CD4-positive, CD25-positive, alpha-beta regulatory T cell (primary cell): ENCODE results near the gene GDPD5. TPM values are rescaled to one million over a fixed set of nuclear protein-coding genes. Genes with fewer than 3 reads are reported as not detected.

Experiments used
- ATAC-seq, 2 donors: fragments of 150-1000 bp; cut with Tn5 transposase; one replicate each; pipeline ENCODE4 v1.10.0; 2021; ENCODE audit warnings: low read depth in 2 of 2, moderate number of reproducible peaks in 2 of 2, moderate library complexity in 1 of 2
- DNase-seq, 3 donors: peaks; one replicate each; pipeline versions ENCODE4 v3.0.0 to v3.0.0-alpha.2; 2012 to 2022; ENCODE audit warnings: mixed read lengths in 1 of 3
- H3K27ac ChIP-seq: one replicate; pipeline ENCODE4 v1.7.0; 2013; ENCODE audit warnings: mild to moderate bottlenecking, low read length; ENCODE audit not compliant: insufficient read depth, poor library complexity, severe bottlenecking
- H3K27me3 ChIP-seq: one replicate; pipeline ENCODE4 v1.7.0; 2013; ENCODE audit warnings: low read length; ENCODE audit not compliant: control insufficient read depth, insufficient read depth
- H3K36me3 ChIP-seq: one replicate; pipeline ENCODE4 v1.7.0; 2013; ENCODE audit warnings: mild to moderate bottlenecking, low read length, moderate library complexity; ENCODE audit not compliant: control insufficient read depth, insufficient read depth
- H3K4me1 ChIP-seq: 2 replicates; pipeline ENCODE4 v1.7.0; 2013; ENCODE audit warnings: mild to moderate bottlenecking, low read length; ENCODE audit not compliant: insufficient read depth, control insufficient read depth, poor library complexity, severe bottlenecking
- H3K4me3 ChIP-seq: one replicate; pipeline ENCODE4 v1.7.0; 2013; ENCODE audit warnings: low read depth, mild to moderate bottlenecking, low read length, moderate library complexity
- H3K9me3 ChIP-seq, 2 experiments: 1 replicate in 1 of 2; 2 replicates in 1 of 2; pipeline ENCODE4 v1.7.0; 2013; ENCODE audit warnings: low read length in 2 of 2, mild to moderate bottlenecking in 1 of 2, moderate library complexity in 1 of 2; ENCODE audit not compliant: control insufficient read depth in 2 of 2
- H3K27ac Mint-ChIP-seq, 3 donors: one replicate each; pipeline ENCODE4 v1.8.0; 2020 to 2022; ENCODE audit warnings: mild to moderate bottlenecking in 3 of 3, mixed read lengths in 3 of 3, moderate library complexity in 2 of 3
- H3K27me3 Mint-ChIP-seq: one replicate; pipeline ENCODE4 v1.8.0; 2022; ENCODE audit warnings: mild to moderate bottlenecking, mixed read lengths
- H3K36me3 Mint-ChIP-seq: one replicate; pipeline ENCODE4 v1.8.0; 2020; ENCODE audit warnings: mixed read lengths
- H3K4me1 Mint-ChIP-seq, 4 donors: one replicate each; pipeline ENCODE4 v1.8.0; 2020 to 2022; ENCODE audit warnings: mixed read lengths in 4 of 4, mild to moderate bottlenecking in 1 of 4
- H3K4me3 Mint-ChIP-seq, 4 donors: one replicate each; pipeline ENCODE4 v1.8.0; 2020 to 2022; ENCODE audit warnings: mild to moderate bottlenecking in 4 of 4, mixed read lengths in 4 of 4, moderate library complexity in 3 of 4
- H3K9me3 Mint-ChIP-seq, 7 donors: one replicate each; pipeline ENCODE4 v1.8.0; 2020 to 2022; ENCODE audit warnings: mixed read lengths in 7 of 7, mild to moderate bottlenecking in 3 of 7, moderate library complexity in 2 of 7
- polyA plus RNA-seq, 4 donors: library from polyadenylated mRNA; unstranded; fragments of 300-500 nt; fragmentation: Illumina TruSeq; gene quantifications; one replicate each; pipeline ENCODE4 v1.2.3, GENCODE V29; 2021
- total RNA-seq: library from RNA; stranded (reverse); gene quantifications from one replicate; pipeline ENCODE4 v1.2.3, GENCODE V29; 2022

GDPD5 gene
- total and polyA plus RNA-seq, 5 donors from 2014 or later, result 8.0 to 170 (median 21.5) TPM

DNA sequence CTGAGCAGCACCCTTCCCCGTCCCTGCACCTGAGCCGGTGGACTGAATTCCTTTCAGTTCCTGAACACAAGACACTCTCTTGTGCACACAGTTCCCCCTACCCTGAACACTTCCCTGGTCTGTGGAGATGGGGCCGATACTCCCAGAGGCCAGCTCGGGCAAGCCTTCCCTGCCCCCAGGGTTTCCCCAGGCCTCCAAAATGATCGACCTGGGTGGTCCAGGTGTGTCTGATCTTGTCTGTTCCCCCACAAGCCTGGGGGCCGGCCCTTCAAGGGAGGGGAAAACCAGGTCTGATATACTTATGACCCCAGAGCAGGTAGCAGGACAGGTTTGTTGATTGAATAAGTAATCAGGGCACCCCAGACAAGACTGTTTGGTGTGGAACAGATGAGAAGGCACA lies 52.1 kb downstream of the GDPD5 start:
- Histone ChIP-seq H3K27me3 (no peaks in the 10 kb centered on the region), H3K36me3 (peaks cover 27% of the 10 kb centered on the region), H3K27ac (no peak overlapping the region), H3K4me1 (peaks cover 22% of the 10 kb centered on the region), H3K4me3 (no peak overlapping the region), H3K9me3 (no peaks in the 10 kb centered on the region)
- no peaks in the 10 kb centered on the region for H3K27me3 Mint-ChIP-seq
- H3K9me3 Mint-ChIP-seq, result no peaks in the 10 kb centered on the region
- ATAC-seq, result no peak
- H3K36me3 Mint-ChIP-seq, result peaks cover 8% of the 10 kb centered on the region
- no peak for DNase-seq
- peaks cover 5 to 28% (median 18%) of the 10 kb centered on the region in 4 donors for H3K4me1 Mint-ChIP-seq
- no peak overlapping the region for H3K27ac Mint-ChIP-seq
- H3K4me3 Mint-ChIP-seq, result no peak overlapping the region

DNA sequence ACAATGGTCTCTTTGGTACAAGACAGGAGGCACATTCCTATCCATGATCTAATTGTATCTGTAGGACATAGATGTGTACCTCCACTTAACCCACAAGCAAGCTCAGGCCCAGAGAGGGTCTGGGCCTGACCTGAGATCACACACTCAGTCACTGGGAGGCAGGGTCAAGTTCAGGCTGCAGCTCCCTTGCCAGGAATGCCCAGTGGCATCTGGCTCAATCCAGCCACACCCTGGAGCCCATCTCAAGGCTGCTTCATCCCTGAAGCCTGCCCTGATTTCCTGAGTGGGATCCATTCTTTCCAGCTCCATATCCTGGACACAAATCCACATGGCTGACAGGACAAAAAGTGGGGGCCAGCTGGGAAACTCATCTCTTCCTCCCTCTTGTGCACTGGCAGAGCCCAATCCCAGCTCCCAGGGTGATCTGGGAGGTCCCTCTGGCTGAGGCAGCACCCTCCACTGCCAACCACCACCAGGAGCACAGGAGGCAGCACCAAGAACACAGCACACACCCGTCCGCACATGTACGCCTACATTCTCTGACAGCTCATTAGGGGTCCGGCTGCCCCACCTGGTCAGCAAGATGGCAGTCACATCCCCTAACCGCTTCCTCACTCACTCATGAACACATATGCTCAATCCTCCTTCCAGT lies 53.5 kb downstream of the GDPD5 start:
- peaks cover 0 to 19% (median 17%) of the 10 kb centered on the region in 4 donors for H3K4me1 Mint-ChIP-seq

DNA sequence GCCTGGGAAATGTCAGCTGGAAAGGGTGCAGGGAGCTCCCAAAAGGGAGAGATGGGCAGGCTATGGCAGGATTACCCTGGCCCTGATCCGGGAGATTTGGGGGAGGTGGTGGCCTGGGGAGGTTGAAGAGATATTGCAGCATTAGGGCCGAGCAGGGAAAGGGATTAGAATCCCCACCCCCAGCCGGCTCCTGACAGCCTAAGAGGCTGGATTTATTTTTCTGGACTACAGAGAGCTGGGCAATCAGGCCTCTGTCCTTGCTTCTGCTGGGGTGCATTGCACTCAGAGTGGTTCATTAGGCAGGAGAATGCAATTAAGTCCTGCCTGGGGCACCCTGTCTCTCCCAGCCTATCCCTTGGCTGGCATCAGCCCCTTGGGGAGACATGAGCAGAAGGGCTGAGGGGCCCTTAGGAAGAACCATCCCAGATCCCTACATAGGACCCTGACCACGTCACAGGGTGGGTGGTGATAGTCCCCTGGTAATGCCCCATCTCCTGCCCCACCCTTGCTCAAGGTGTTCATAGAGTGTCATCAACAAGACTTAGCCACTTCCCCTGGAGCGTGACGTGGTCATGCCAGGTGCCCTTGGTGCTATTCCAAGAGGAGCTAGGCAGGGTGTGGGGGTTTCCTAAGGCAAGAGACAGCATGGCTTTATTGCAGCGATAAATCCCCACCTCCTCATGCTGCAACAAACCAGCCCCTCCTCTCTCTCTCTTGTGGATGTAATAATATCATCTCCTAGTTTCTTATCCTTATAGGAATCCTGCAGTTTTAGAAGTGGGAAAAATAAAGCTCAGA lies 54.4 kb downstream of the GDPD5 start:
- no peak overlapping the region for H3K4me3 ChIP-seq

More for the DNA sequence above, 53.5 kb downstream of the GDPD5 start:
- H3K9me3 ChIP-seq, result no peaks in the 10 kb centered on the region
- H3K27ac ChIP-seq, result no peak overlapping the region
- DNase-seq (no peak), ATAC-seq (no peak)
- Mint-ChIP-seq H3K27ac (no peak overlapping the region), H3K27me3 (no peaks in the 10 kb centered on the region), H3K4me3 (peak overlapping the region in 1 of 4 donors; percentile 41), H3K9me3 (no peaks in the 10 kb centered on the region), H3K36me3 (peaks cover 8% of the 10 kb centered on the region)
- H3K36me3 ChIP-seq, result peaks cover 23% of the 10 kb centered on the region
- H3K4me1 ChIP-seq, result peaks cover 22% of the 10 kb centered on the region
- no peak overlapping the region for H3K4me3 ChIP-seq
- H3K27me3 ChIP-seq, result no peaks in the 10 kb centered on the region

DNA sequence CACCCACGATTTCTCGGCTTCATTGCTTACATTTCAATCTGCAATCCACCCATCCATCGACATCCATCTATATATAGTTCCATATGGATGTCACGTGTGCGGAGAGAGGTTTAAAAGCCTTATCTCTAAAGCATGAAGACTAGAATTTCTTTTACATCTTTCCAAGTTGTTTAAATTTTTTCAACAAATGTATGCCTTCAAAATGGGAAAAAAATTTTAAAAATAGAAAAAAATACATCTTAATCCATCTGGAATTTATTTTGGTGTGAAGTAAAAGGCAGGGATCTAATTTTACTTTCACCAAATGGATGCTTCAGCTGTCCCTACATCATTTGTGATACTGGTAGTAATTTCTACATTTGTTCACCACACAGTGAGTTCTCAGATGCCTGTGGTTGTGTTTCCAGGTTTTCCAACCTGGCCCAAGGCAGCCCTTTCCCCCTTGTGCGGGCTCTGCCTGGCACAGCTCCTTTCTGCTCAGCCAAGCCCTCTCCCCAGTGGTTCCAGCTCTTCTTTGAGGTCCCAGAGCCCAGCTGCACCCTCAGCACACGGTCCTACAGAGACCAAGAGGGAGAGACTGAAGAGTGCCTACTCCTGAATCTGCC lies 55.2 kb downstream of the GDPD5 start:
- no peak for ATAC-seq

More for the DNA sequence above, 54.4 kb downstream of the GDPD5 start:
- Mint-ChIP-seq H3K4me1 (peaks cover 0 to 18% (median 16%) of the 10 kb centered on the region in 4 donors), H3K36me3 (peaks cover 8% of the 10 kb centered on the region), H3K4me3 (no peak overlapping the region), H3K9me3 (no peaks in the 10 kb centered on the region), H3K27ac (no peak overlapping the region), H3K27me3 (no peaks in the 10 kb centered on the region)
- H3K27me3 ChIP-seq, result no peaks in the 10 kb centered on the region
- no peak for ATAC-seq
- H3K27ac ChIP-seq, result no peak overlapping the region
- H3K4me1 ChIP-seq, result peaks cover 18% of the 10 kb centered on the region
- no peaks in the 10 kb centered on the region for H3K9me3 ChIP-seq
- no peak for DNase-seq
- H3K36me3 ChIP-seq, result peaks cover 22% of the 10 kb centered on the region

DNA sequence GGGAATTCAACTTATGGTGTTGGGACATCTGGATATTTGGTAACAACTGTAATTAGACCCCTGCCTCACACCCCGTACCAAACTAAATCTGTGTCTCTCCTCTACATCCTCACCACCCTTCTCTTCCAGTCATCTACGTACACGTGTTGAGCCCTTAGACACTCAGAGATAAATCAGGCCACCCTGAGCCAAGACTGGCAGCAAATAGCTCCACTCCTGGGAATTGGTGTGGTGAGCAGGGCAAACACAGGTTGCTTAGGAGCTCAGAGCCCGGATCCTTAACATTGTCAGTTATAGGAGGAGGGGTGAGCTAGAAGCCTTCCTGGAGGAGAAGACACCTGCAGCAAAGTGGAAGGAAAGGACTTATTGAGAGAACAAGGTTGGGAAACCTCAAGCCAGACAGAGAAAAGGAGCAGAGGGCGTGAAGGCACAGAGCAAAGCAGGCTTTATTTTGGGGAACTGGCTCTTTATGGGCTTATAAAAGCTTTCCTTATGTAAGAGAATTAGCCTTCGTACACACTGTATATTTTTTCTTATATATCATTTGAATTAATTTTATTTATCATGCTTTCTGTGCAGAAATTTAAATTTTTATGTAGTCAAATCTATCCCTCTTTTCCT lies 55.8 kb downstream of the GDPD5 start:
- no peak overlapping the region for H3K4me3 Mint-ChIP-seq
- DNase-seq, result no peak
- peak overlapping the region in 1 of 3 donors; percentile 2 for H3K27ac Mint-ChIP-seq
- H3K27me3 ChIP-seq, result no peaks in the 10 kb centered on the region
- H3K36me3 ChIP-seq, result peaks cover 22% of the 10 kb centered on the region
- no peak overlapping the region for H3K27ac ChIP-seq
- no peaks in the 10 kb centered on the region for H3K9me3 ChIP-seq
- H3K36me3 Mint-ChIP-seq, result peaks cover 8% of the 10 kb centered on the region
- H3K9me3 Mint-ChIP-seq, result no peaks in the 10 kb centered on the region
- H3K4me3 ChIP-seq, result no peak overlapping the region
- peaks cover 4% of the 10 kb centered on the region for H3K4me1 ChIP-seq
- H3K27me3 Mint-ChIP-seq, result no peaks in the 10 kb centered on the region
- peaks cover 0 to 6% (median 3%) of the 10 kb centered on the region in 4 donors for H3K4me1 Mint-ChIP-seq
- no peak for ATAC-seq

More for the DNA sequence above, 55.2 kb downstream of the GDPD5 start:
- Histone ChIP-seq H3K27me3 (no peaks in the 10 kb centered on the region), H3K4me3 (no peak overlapping the region), H3K4me1 (peaks cover 10% of the 10 kb centered on the region), H3K27ac (no peak overlapping the region), H3K9me3 (no peaks in the 10 kb centered on the region), H3K36me3 (peaks cover 22% of the 10 kb centered on the region)
- Mint-ChIP-seq H3K4me1 (peaks cover 0 to 10% (median 10%) of the 10 kb centered on the region in 4 donors), H3K27me3 (no peaks in the 10 kb centered on the region), H3K4me3 (no peak overlapping the region), H3K27ac (no peak overlapping the region), H3K9me3 (no peaks in the 10 kb centered on the region), H3K36me3 (peaks cover 8% of the 10 kb centered on the region)
- no peak for DNase-seq

DNA sequence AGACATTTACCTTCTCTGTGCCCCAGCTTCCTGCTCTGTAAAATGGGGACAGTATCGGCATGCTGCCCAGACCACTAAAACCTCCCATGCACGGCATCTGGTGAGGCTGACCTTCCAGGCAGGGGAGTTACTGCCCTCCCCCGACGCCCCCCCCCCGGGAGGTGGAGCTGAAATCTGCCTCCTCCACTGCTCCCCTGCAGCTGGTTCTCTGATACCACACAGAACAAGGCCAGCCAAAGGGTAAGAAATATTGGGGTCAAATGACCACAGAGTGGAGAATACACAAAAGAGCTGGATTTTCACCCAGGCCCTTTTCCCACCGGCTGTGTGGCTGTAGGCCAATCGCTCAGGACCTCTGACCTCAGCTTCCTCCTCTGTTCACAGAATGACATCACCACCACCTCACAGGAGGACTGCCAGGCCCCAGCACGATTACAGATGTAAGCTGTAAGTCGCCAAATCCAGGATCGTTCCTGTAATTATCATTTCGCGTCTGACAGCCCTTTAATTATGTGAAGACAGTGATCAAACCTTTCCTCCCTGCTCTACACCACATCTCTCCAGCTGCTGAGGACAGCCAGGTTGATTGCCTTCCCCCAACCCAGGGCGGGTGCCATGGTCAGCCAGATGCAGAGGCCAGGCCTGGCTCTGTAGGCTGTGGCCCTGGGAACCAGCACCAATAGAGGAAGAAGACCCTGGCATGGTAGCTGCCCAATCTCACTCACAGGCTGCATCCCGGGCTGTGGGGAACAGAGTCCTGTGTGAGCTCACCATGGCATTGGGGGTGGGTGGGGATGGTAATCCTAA lies 57.0 kb downstream of the GDPD5 start:
- no peak overlapping the region for H3K4me3 Mint-ChIP-seq
- ATAC-seq (no peak), DNase-seq (no peak)
- peaks cover 22% of the 10 kb centered on the region for H3K36me3 ChIP-seq
- H3K9me3 ChIP-seq, result no peaks in the 10 kb centered on the region
- no peaks in the 10 kb centered on the region for H3K9me3 Mint-ChIP-seq
- no peak overlapping the region for H3K4me3 ChIP-seq
- H3K4me1 Mint-ChIP-seq, result peaks cover 0 to 2% (median 0%) of the 10 kb centered on the region in 4 donors
- H3K36me3 Mint-ChIP-seq, result peaks cover 12% of the 10 kb centered on the region
- H3K27me3 ChIP-seq, result no peaks in the 10 kb centered on the region
- no peak overlapping the region for H3K27ac ChIP-seq
- no peaks in the 10 kb centered on the region for H3K4me1 ChIP-seq
- H3K27ac Mint-ChIP-seq, result no peak overlapping the region
- H3K27me3 Mint-ChIP-seq, result no peaks in the 10 kb centered on the region

DNA sequence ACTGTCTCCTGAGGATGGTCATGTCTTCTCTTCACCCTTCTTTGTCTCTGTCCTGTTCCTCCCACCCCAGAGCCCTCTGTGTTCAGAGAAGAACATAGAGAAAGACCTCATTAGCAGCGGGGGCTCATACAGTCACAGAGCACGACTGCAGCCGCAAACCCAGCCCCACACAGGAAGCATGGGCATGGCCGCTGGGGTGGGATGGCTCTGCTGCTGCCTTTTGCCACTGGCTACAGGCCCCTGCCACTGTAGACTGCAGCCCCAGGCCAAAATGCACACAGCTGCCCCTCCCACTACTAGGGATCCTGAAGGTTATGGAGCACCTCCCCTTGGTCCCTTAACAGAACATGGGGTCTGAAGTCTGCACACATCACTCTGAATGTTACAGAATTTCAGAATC lies 57.9 kb downstream of the GDPD5 start:
- no peaks in the 10 kb centered on the region for H3K27me3 Mint-ChIP-seq
- peaks cover 0 to 2% (median 0%) of the 10 kb centered on the region in 4 donors for H3K4me1 Mint-ChIP-seq
- ATAC-seq (no peak), DNase-seq (no peak)
- Histone ChIP-seq H3K27ac (no peak overlapping the region), H3K27me3 (no peaks in the 10 kb centered on the region), H3K4me1 (no peaks in the 10 kb centered on the region), H3K9me3 (no peaks in the 10 kb centered on the region), H3K36me3 (peaks cover 19% of the 10 kb centered on the region), H3K4me3 (no peak overlapping the region)
- H3K27ac Mint-ChIP-seq, result no peak overlapping the region
- H3K36me3 Mint-ChIP-seq, result peaks cover 12% of the 10 kb centered on the region
- H3K4me3 Mint-ChIP-seq, result no peak overlapping the region
- H3K9me3 Mint-ChIP-seq, result no peaks in the 10 kb centered on the region
